GM19324 (cell line): ENCODE data around the gene PADI6.

ENCODE experiments used
- ATAC-seq: cut with Tn5 transposase; IDR thresholded peaks from one replicate; pipeline ENCODE4 v1.9.1; 2021; ENCODE audit warnings: mild to moderate bottlenecking, moderate library complexity; ENCODE audit not compliant: unreplicated experiment, low FRiP score

Gene PADI6

GRCh38 chr1:17356387-17357026 is 15.5 kb upstream of the PADI6 start:
- ATAC-seq, result no peak

- no peak for ATAC-seq
Observed at GRCh38 chr1:17358557-17358956, 13.4 kb upstream of the PADI6 start.

GRCh38 chr1:17359031-17359430 is 13.0 kb upstream of the PADI6 start:
- no peak for ATAC-seq

GRCh38 chr1:17359808-17360207 is 12.2 kb upstream of the PADI6 start:
- ATAC-seq, result no peak

GRCh38 chr1:17360272-17360956 is 11.6 kb upstream of the PADI6 start:
- ATAC-seq, result no peak

GRCh38 chr1:17361687-17362086 is 10.3 kb upstream of the PADI6 start:
- no peak for ATAC-seq

GRCh38 chr1:17363351-17363750 is 8.6 kb upstream of the PADI6 start:
- no peak for ATAC-seq

GRCh38 chr1:17363771-17364170 is 8.2 kb upstream of the PADI6 start:
- no peak for ATAC-seq

- no peak for ATAC-seq
Observed at GRCh38 chr1:17365293-17365692, 6.7 kb upstream of the PADI6 start.

- no peak for ATAC-seq
Observed at GRCh38 chr1:17369466-17369865, 2.5 kb upstream of the PADI6 start.

GRCh38 chr1:17370618-17371017 is 1.4 kb upstream of the PADI6 start:
- ATAC-seq, result no peak

- no peak for ATAC-seq
Observed at GRCh38 chr1:17372955-17373354, 959 bp downstream of the PADI6 start.

- ATAC-seq, result no peak
Observed at GRCh38 chr1:17375651-17376050, 3.7 kb downstream of the PADI6 start.

- no peak for ATAC-seq
Observed at GRCh38 chr1:17377325-17377953, 5.4 kb downstream of the PADI6 start.

- no peak for ATAC-seq
Observed at GRCh38 chr1:17381161-17381560, 9.2 kb downstream of the PADI6 start.

GRCh38 chr1:17392199-17392740 is 20.3 kb downstream of the PADI6 start:
- no peak for ATAC-seq

- ATAC-seq, result no peak
Observed at GRCh38 chr1:17393230-17393629, 21.2 kb downstream of the PADI6 start.

GRCh38 chr1:17397910-17398695 is 26.1 kb downstream of the PADI6 start:
- ATAC-seq, result no peak

- no peak for ATAC-seq
Observed at GRCh38 chr1:17400725-17401341, 28.8 kb downstream of the PADI6 start.

- no peak for ATAC-seq
Observed at GRCh38 chr1:17401841-17402240, 29.8 kb downstream of the PADI6 start.
